HG02840 (cell line): ENCODE measurements around the gene FIZ1.
"Not testable (repeated sequence)": the region's sequence is repeated elsewhere in the genome, so short reads cannot be mapped to it uniquely, and the experiment has no call there.

Experiments used
- ATAC-seq: cut with Tn5 transposase; IDR thresholded peaks from one replicate; pipeline ENCODE4 v1.9.1; 2021; ENCODE audit warnings: mild to moderate bottlenecking, moderate library complexity, moderate number of reproducible peaks; ENCODE audit not compliant: unreplicated experiment, low FRiP score

The FIZ1 gene

GRCh38 chr19:55579766-55580621 is 19.3 kb downstream of the FIZ1 start:
- ATAC-seq, result no peak

- no peak for ATAC-seq
These were observed 20.3 kb downstream of the FIZ1 start for GRCh38 chr19:55578761-55579747.

DNA sequence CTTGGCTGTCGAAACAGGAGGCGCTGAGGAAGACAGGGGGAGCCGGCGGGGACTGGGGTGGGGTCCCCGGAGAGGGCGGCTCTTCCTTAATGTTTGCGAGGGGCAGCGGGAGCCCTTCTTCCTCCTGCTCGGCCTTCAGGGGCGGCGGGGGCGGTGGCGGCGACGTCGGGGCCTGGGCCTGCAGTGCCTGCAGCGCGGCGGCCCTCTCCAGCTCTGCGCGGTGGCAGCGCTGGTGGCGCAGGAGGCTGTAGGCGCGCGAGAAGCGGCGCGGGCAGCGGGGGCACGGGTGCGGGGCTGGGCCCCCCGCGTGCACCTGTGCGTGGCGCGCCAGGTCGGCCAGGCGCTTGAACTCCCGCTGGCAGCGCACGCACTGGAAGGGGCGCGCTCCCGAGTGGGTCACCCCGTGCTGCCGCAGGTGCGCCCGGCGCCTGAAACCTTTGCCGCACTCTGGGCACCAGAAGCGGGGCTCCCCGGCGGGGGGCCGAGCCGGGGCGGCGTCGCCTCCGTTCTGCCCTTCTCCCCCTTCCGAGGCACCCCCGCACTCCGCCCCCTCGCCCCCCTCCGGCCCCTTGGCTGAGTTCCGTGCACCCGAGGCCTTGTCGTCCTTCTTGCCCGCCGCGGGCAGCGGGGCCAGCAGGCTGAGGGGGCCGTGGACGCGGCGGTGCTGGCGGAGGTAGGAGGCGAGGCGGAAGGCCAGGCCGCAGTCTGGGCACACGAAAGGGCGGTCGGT is 21.1 kb downstream of the FIZ1 start:
- no peak for ATAC-seq

DNA sequence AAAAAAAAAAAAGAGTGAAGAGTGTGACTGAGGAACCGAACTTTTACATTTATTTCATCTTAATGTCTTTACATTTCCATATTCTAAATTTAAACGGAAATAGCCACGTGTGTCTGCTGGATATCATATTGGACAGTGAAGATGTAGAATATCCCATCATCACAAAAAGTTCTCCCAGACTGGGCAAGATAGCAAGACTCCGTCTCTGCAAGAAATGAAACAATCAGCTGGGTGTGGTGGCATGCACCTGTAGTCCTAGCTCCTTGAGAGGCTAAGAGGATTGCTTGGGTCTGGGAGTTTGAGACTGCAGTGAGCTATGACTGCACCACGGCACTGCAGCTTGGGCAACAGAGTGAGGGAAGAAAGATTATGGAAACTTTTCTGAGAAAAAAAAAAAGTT is 22.6 kb downstream of the FIZ1 start:
- no peak for ATAC-seq

GRCh38 chr19:55573929-55574328 is 25.4 kb downstream of the FIZ1 start:
- not testable (repeated sequence) for ATAC-seq

GRCh38 chr19:55569477-55569876 is 29.8 kb downstream of the FIZ1 start:
- ATAC-seq, result not testable (repeated sequence)

DNA sequence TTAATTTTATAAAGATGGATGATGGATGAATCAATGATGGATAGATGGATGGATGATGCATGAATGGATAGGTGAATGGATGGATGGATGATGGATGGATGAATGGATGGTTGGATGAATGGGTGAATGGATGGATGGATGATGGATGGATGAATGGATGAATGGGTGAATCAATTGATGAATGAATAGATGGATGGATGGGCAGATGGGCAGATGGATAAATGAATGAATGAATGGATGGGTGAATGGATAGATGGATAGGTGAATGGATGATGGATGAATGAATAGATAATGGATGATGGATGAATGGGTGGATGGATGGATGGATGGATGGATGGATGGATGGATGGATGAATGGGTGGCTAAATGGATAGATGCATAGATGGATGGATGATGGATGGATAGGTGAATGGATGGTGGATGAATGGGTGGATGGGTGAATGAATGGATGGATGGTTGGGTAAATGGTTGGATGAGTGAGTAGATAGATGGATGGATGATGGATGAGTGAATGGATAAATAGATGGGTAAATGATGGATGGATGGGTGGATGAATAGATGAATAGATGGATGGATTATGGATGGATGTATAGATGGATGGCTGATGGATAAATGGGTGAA is 31.5 kb downstream of the FIZ1 start:
- ATAC-seq, result no peak

DNA sequence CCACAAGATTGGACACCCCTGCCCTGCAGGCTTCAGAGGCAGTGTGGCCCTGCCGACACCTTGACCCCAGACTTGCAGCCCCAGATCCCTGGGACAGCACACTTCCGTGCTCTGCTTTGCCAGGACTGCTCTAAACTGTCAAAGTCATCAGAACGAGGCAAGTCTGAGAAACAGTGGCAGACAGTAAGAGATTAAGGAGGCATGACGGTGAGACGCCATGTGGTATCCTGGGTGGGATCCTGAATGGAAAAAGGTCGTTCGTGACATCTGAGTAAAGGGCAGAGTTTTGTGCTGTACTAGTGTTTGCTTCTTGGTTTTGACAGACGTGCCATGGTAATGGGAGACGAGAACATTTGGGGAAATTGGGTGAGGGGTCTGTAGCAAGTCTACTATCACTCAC is 32.5 kb downstream of the FIZ1 start:
- no peak for ATAC-seq

- ATAC-seq, result no peak
These were observed 36.0 kb downstream of the FIZ1 start for GRCh38 chr19:55563261-55563690.

- ATAC-seq, result no peak
These were observed 39.6 kb downstream of the FIZ1 start for GRCh38 chr19:55559684-55560083.

- no peak for ATAC-seq
These were observed 44.6 kb downstream of the FIZ1 start for GRCh38 chr19:55554741-55555152.

GRCh38 chr19:55554302-55554701 is 45.0 kb downstream of the FIZ1 start:
- no peak for ATAC-seq

DNA sequence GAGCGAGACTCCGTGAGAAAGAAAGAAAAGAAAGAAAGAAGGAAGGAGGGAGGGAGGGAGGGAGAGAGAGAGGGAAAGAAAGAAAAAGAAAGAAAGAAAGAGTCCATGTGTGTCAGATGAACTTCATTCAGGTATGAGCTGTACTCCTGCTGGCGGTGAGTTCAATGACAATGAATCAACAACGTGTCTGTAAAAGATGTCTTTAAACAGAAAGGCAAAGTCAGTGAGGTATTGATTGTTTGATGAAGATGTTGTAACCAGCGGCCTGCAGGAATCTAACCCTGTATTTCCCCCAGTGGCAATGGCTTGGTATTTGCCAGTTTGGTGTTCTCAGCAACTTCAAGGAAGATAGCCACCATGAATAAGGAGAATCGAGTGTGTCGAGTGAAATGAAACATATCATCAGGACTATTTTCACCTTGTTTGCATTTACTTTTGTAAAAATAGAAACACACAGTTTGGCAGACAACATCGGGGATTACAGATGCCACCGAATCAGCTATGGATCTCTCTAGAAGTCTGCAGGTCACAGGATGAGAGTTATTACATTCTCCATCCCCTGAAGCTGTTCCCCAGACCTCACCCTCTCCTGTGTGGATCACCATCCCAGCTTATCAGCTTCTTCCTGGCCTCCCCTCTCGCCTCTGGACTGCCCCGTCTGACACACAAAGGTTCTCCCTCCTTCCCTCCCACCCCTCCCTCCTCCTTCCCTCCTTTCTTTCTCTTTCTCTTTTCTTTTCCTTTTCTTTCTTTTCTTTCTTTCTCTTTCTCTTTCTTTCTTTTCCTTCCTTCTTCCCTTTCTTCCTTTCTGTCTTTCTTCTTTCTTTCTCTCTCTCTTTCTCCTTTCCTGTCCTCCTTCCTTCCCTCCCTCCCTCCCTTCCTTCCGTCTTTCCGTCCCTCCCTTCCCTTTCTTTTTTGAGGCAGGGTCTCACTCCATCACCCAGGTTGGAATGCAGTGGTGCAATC is 45.8 kb downstream of the FIZ1 start:
- no peak for ATAC-seq

DNA sequence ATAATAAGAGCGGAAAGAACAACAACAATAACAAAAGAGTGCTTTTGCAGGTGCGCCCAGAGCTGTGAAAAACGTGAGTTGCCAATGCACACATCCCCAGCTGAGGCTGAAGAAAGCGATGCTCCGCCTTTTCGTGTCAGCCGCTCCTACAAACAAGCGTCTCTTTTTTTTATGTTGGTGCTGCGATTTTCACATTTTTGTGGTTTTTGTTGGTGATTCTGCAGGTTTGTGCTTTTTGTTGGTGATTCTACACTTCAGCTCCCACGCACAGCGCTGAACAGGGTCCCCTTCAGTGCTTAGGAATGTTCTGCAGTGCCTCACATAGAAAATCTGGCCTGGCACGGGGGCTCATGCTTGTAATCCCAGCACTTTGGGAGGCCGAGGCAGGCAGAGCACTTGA is 46.7 kb downstream of the FIZ1 start:
- no peak for ATAC-seq

DNA sequence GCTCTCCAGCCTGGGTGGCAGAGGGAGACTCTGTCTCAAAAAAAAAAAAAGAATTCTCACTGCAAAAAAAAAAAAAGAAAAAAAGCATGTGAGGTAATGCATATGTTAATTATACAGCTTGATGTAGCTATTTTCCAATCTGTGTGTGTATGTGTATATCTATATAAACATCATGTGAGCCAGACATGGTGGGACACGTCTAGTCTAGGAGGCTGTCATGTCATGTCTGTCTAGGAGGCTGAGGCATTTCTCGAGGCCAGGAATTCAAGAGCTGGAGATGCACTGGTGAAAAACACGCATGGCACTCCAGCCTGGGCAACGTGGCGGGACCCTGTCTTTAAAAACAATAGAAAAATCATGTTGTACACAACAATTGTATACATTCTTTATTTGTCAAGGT is 47.1 kb downstream of the FIZ1 start:
- no peak for ATAC-seq

- no peak for ATAC-seq
These were observed 49.0 kb downstream of the FIZ1 start for GRCh38 chr19:55550321-55550650.

DNA sequence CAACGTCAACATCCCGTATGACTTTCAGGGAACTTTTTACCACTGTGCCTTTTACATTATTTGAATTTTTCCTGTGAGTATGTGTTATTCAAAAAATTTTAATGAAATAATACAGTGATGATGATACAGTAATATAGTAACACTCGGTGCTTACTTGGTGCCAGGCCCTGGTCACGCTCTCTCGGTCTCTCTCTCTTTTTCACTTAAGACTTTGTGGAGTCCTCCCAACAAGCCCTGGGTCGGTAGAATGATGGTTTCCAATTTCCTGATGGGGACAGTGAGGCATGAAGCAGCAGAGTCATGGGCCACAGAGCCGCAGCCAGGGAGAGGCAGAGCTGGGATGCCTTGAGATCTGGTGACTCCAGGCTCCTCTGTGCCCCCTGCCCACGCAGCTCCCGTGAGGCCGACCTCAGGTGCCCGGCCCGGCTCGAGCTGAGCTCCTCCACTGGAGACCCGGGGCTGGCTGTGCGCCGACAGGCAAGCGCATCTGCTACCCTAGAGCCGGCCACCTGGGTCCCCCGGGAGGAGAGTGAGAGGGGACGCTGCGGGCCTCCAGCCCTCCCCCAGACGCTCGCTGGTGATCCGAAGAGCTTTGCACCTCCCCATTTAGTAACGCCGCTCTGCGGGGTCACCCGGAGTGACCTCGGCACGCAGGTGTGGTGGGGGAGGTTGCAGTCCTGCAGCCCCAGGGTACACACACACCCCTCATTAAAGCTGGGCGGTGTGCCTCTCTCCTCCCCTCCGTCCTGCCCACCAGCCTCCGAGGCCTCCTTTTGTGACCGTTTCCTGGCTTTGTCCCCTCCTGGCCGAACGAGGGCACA is 49.6 kb downstream of the FIZ1 start:
- no peak for ATAC-seq
